HG03196 (cell line): ENCODE measurements around the gene CGRRF1.
A peak's percentile ranks its signal among the peaks of the same experiment; 100 is the strongest.

Source experiments
- ATAC-seq: cut with Tn5 transposase; IDR thresholded peaks from one replicate; pipeline ENCODE4 v1.9.1; 2021; ENCODE audit not compliant: unreplicated experiment

CGRRF1 gene

DNA sequence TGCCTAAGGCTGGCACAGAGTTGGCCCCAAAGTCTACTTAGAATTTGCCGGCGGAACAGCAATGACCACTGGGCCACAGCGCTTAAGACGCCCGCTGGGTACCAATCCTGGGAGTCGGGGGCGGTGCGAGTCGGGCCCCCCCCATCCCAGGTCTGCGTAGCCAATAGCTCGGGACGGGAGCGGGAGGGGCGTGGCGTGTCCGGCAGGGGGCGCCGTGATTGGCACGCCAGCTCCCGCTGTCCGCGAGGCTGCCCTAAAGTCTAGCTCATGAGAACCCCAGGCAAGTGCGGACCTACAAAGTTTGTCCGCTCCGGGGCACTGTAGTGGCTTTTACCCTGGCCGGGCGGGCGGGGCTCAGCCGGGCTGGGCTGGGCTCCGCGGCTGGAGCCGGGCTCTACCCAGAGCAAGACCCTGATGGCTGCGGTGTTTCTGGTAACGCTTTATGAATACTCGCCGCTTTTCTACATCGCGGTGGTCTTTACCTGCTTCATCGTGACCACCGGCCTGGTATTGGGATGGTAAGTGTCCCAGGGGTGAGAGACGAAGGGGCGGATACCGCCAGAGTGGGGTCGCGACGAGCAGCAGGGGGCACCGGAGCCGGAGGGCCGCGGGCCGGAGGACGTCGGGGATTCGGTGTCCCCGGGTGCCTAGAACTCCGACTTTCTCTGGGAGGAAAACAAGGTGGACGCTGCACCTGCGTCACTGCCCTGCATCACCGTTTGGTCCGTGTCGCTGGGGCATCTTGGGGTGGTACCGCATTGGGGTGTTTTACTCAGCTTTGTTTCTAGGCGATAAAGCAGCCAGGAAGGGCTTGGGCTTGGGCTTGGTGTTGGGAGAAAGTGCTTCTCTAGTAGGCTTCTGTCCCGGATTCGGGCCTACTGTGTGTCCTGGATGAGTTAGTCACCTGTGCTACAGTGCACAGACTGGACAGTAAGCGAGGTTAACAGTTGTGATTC is at the start of gene CGRRF1:
CGRRF1 (plus strand) TSS at position 361 of the 956 bp plus-strand sequence; CDS start at position 415, 54 bp downstream.
- ATAC-seq = peak; percentile 96

- no peak for ATAC-seq
Observed at GRCh38 chr14:54462048-54462447, 47.7 kb upstream of the CGRRF1 start.

DNA sequence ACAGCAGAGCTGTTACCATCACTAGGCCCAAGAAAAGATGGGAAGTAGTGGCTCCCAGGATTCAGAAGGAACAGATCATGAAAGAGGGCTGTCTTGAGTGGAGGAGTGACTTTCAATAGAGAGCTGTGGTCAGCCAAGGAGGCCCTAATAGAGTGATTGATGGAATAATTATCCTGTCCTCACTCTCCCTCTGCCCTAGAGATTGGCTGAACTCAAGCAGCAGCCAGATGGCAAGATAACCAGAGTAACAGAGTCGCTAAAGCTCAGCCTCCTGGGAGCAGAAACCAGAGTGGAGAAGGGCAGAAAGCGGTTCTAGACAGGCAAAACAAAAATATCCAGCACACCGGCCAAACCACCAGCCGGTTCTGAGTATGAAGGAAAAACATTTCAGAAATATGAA is 44.1 kb upstream of the CGRRF1 start:
- ATAC-seq = no peak

GRCh38 chr14:54467280-54467679 is 42.4 kb upstream of the CGRRF1 start:
- no peak for ATAC-seq

DNA sequence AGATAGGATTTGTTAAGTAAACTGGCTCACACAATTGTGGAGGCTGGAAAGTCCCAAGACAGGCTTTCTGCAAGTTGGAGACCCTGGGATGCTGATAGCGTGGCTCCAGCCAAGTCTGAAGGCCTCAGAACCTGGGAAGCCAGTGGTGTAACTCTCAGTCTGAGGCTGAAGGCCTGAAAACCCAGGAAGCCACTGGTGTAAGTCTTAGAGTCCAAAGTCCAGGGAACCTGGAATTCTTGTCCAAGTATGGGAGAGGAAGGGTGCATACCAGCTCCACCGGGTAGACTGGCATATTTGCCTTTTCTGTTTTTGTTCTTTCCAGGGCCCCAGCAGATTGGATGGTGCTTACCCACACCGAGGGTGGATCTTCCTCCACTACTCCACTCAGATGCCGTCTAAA is 39.0 kb upstream of the CGRRF1 start:
- no peak for ATAC-seq

DNA sequence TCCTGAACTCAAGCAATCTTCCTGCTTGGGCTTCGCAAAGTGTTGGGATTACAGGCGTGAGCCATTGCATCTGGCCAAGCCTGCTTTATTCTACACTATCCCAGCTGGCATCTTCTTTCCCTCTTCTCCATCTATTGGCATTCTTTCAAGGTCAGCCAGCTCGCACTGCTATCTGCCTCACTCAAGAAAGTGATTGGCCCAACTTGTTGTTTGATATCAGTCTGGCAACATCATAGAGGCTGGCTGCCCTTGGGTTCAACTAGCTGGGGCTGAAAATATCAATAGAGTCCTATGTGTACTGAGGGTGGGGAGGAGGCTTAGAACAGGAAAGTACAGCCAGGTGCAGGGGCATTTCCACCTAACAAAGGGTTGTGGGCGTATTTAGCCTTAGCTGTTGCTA is 38.1 kb upstream of the CGRRF1 start:
- ATAC-seq = no peak

DNA sequence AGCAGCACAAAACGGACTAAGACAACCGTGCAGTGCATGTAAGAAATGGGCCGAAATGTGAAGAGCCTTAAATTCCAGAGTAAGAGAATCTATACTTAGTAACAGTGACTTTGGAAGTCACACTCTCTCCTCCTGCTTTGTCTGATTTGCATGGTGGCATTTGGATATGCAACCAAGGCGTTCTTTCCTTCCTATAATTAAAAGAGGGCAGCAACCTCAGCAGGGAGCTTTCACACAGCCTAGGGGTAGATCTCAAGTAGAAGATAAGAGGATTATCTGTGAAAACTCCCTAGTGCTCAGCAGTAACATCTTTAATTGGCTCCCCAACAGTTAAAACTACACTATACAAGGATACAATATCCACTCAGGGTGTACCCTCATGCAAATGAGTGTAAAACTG is 37.4 kb upstream of the CGRRF1 start:
- no peak for ATAC-seq

DNA sequence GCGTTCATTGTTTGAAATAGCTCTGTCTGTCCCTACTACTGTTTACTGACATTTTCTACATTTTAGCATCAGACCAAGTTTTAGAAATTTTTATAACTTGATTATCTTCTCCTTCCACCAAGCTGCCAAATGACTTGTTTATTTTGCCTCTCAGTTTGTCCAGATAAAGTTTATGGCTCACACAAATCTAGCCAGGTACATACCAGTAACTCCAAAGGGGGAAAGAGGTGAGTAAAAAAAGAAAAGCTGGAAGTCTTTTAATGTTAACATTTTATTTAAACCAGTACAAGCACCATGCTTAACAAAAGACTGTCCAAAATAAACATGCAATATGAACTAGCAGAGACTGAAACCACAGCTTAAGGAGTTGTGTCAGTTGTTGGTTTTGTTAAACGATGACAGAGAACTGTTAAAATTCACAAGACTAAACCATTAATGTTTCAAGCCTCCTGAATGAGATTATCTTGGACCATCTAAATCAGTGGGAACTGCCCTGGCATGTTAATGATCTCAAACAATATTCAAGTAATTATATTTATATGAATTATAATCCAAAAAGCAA is 35.4 kb upstream of the CGRRF1 start:
- no peak for ATAC-seq

DNA sequence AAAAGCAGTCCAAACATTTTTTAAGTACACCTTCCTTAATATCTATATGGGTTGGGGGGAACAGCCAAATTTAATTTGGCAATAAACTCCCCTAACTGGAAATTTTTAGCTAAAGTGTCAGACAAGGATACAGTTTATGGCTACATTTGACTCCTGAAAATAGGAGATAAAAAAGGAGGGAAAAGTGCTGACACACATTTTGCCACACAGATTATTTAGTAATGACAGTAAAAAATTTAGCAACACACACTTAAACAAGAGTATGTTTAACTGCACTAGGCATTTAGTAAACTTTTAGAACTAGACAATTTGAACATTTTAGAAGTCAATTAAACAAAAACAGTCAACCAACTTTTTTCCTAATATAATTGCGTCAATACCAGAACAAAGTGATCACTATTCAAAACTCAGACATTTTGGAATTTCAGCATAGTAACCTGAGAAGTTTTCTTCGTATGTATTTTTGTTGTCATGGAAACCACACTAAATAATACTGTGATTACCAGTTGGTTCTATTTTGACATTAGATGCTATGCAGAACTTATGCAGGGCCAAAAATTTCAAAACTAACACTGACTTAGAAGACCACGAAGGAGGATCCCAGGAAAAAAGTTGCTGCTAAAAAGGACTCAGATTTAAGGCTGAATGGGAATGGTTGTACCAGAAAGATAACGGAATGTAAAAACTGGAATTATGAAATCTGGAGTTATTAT is 34.4 kb upstream of the CGRRF1 start:
- no peak for ATAC-seq

GRCh38 chr14:54475911-54476310 is 33.8 kb upstream of the CGRRF1 start:
- no peak for ATAC-seq

DNA sequence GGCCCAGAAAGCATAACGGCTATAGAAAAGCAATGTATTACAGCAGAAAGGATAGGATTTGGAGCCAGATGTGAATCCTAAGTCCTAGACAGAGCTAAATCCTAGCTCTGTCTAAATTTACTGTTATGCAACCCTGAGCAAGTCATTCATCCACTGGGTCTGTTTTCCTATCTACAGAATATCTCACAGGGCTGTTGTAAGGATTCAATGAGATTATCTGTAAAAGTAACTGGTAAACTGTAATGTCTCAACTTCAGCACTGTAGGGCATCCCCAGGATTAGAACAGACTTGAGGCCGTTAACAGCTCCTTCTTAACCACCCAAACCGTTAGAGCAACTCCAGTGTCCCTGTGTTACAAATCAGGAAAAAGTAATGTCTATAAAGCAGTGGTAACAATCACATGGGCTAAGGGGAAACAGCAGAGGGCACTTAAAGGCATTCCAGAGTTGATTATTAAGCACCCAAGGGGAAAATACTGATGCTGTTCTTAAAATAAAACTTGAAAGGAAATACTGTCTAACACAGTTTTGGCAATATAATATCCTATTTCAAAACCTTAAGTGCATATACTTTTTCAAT is 31.0 kb upstream of the CGRRF1 start:
- no peak for ATAC-seq

DNA sequence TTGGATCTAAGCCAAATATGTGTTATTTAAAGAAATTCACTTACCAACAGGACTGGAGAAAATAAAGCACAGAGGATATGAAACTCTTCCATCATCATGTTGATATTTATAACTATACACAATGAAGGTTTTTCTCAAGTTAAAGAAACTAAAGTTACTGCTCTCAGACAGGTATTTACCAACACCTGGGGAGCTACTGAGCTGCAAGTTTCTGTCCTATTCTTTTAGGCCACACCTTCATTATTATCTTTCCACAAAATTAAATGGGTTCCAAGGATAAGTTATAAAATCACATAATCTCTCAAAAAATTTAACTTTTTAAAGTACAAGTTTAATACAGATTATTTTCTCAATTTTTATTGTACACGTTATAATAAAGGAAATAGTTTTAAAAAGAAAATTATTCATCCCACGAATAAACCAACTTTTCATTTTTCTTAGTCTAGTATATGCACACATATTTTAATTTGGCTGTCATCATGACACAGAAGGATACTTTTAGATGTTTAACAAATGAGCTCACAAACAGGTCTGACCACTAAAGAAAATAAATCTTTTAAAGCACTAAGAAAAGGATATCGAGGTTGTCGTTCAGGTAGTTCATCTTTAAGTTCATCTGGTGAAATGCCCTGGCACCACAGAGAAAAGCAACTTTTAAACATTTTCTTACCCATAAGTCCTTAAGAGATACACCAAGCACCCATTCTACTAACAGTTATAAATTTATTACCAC is 28.7 kb upstream of the CGRRF1 start:
- ATAC-seq = no peak

DNA sequence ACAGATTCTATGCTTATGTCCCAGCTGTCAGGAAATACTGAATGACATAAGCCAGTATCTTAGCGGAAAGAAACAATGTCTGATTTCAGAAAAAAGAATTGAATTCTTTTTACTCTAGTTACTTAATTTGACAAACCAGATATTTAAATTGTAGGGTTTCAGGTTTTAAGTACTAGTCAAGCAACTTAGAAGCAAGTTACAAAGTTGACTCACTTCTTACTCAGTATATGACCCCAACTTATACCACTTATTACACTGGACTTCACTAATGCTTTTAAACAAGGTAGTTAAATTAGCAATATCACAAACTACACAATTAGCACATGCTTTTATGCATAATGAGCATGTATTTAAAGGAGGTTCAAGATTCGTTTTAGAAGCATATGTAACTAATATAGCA is 28.0 kb upstream of the CGRRF1 start:
- no peak for ATAC-seq

GRCh38 chr14:54483073-54483745 is 26.5 kb upstream of the CGRRF1 start:
- no peak for ATAC-seq

- ATAC-seq = no peak
Observed at GRCh38 chr14:54483846-54484245, 25.9 kb upstream of the CGRRF1 start.

DNA sequence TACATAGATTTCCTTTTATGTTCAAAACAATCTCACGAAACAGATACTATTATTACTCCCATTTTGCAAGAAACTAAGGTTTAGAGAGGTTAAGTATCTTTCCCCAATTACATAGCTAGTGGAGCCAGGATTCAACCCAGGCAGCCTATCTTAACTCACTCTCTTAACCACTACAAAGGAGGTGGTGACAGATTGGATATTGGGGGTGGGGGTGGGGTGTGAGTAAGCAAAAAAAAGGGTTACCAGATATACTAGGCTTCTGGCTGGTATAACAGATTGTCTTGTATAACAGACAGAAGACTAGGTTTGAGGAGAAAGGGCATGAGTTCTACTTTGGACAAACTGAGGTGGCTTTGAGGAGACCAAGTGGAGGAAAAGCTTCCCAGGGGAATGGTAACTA is 23.0 kb upstream of the CGRRF1 start:
- ATAC-seq = no peak

DNA sequence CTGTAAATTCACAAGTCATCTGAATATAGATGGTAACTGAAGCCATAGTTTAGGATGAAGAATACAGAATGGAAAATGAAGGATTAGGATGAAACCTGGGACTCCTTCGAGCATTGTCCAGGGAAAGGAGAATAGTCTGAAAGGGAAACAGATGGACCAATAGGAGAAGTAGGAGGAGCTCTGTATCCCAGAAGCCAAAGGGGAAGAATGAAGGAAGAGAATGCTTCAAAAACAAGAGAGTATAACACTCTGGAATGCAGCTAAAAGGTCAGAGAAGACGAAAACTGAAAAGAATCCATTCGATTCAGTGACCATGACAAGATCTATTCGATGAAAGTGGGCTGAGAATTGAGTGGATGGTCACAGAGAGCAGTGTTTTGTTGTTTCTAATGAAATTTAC is 21.9 kb upstream of the CGRRF1 start:
- ATAC-seq = no peak

DNA sequence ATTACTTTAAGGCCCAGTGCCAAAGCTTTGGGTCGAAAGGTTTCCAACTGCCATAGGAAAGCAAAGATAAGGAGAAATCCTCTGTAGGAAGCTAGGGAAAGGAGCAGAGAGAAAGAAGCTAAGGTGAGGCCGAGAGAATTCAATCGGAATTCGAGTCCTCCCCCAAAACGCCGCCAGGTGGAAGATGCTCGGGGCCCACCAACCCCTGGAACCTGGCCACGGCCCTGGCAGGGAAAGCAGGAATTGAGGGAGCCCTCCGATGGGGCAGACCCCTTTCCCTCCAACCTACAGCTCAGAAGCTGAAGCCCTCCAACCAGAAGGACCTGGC is 21.4 kb upstream of the CGRRF1 start:
- ATAC-seq = no peak

GRCh38 chr14:54488646-54489317 is 20.9 kb upstream of the CGRRF1 start, which contains the start of gene GMFB:
Gene GMFB (minus strand): TSS chr14:54488980. CDS start chr14:54488927, 53 bp downstream.
- ATAC-seq = peak; percentile 87

DNA sequence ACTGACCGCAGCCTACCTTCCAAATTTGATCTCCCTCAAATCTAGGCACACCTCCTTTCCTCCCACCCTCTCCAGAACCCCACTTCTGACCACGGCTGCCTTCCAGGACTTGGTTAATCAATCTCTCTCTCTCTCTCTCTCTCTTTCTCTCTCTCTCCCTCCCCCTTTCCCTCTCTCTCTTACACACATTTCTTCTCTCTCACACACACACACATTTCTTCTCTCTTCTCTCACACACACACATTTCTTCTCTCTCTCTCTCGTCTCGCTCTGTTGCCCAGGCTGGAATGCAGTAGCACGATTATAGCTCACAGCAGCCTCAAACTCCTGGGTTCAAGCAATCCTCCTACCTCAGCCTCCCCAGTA is 20.4 kb upstream of the CGRRF1 start:
- ATAC-seq = no peak
